MCF 10A (cell line): Measurements from ENCODE around the gene CRYBG1. TPM values are rescaled to one million over a fixed set of nuclear protein-coding genes. Genes with fewer than 3 reads are reported as not detected.

Experiments
- BruUV-seq: library from RNA; stranded (reverse); fragments of 400-500 nt; replicated peaks from 2 replicates; lab custom pipeline; 2021; lab: Mats Ljungman, UMichigan
- CTCF ChIA-PET: fragments of 300-600 bp; sonication (Branson Sonifier 250); formaldehyde crosslinking; extraction: SDS; loops from one replicate; lab custom pipeline; 2021; ENCODE audit warnings: antibody characterized with exemption, inconsistent platforms; lab: Yijun Ruan, JAX
- POLR2A ChIA-PET: fragments of 300-600, 350-650 bp; sonication (Branson Sonifier 250); formaldehyde crosslinking; extraction: SDS; loops from one replicate; lab custom pipeline; 2020; ENCODE audit warnings: antibody characterized with exemption, inconsistent platforms; lab: Yijun Ruan, JAX
- DNase-seq: peaks from one replicate; pipeline ENCODE4 v3.0.0-alpha.2; 2018; ENCODE audit not compliant: unreplicated experiment
- H3K27ac Mint-ChIP-seq: one replicate; pipeline ENCODE4 v1.8.0; 2022; ENCODE audit warnings: mild to moderate bottlenecking, low read depth, mixed read lengths; ENCODE audit not compliant: unreplicated experiment
- H3K27me3 Mint-ChIP-seq: one replicate; pipeline ENCODE4 v1.8.0; 2022; ENCODE audit warnings: mixed read lengths; ENCODE audit not compliant: insufficient read depth, unreplicated experiment
- H3K36me3 Mint-ChIP-seq: one replicate; pipeline ENCODE4 v1.8.0; 2022; ENCODE audit warnings: mild to moderate bottlenecking, moderate library complexity, mixed read lengths; ENCODE audit not compliant: insufficient read depth, unreplicated experiment
- H3K4me1 Mint-ChIP-seq: one replicate; pipeline ENCODE4 v1.8.0; 2022; ENCODE audit warnings: mixed read lengths; ENCODE audit not compliant: insufficient read depth, unreplicated experiment
- H3K4me3 Mint-ChIP-seq: one replicate; pipeline ENCODE4 v1.8.0; 2022; ENCODE audit warnings: mild to moderate bottlenecking, moderate library complexity, mixed read lengths; ENCODE audit not compliant: unreplicated experiment
- H3K9me3 Mint-ChIP-seq: one replicate; pipeline ENCODE4 v1.8.0; 2022; ENCODE audit warnings: mixed read lengths; ENCODE audit not compliant: unreplicated experiment
- intact Hi-C: fragments of 100-400 bp; cut with micrococcal nuclease; formaldehyde crosslinking; loops from 2 replicates; pipeline ENCODE4 v1.14.1; 2022
- total RNA-seq: library from RNA; stranded (reverse); gene quantifications from 2 replicates; pipeline ENCODE4 v1.2.3, GENCODE V29; 2022
- TF ChIP-seq, protein P1 (sequence below): fragments of 200-600 bp; IDR thresholded peaks from one replicate; pipeline ENCODE4 v1.8.0; 2022; ENCODE audit warnings: antibody characterized with exemption, mild to moderate bottlenecking; ENCODE audit not compliant: unreplicated experiment

Gene CRYBG1
- total RNA-seq, 1 experiment from 2014 or later = 45.3 TPM

DNA sequence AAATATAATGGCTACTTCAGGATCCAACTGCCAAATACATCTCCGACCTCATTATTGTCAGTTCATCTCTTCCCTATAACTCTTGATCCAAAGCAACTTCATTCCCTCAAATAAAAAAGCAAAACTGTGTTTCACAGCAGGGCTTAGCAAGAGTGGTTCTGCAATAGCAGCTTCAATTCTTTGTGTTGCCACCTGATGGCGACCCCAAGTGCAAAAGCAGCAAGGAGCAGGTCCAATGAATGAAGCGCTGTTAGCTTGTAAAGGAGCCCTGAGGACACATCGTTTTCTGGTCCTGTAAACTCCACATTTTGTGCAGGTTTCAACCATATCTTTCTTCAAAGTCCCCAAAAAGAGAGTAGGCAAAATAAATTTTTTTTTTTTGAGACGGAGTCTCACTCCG lies 249.2 kb downstream of the CRYBG1 start:
- DNase-seq = peak; percentile 27
- H3K9me3 Mint-ChIP-seq = no peaks in the 10 kb centered on the region
- no peaks in the 10 kb centered on the region for H3K27me3 Mint-ChIP-seq
- no peak overlapping the region for H3K4me3 Mint-ChIP-seq
- H3K36me3 Mint-ChIP-seq = no peaks in the 10 kb centered on the region
- TF ChIP-seq, protein P1, sequence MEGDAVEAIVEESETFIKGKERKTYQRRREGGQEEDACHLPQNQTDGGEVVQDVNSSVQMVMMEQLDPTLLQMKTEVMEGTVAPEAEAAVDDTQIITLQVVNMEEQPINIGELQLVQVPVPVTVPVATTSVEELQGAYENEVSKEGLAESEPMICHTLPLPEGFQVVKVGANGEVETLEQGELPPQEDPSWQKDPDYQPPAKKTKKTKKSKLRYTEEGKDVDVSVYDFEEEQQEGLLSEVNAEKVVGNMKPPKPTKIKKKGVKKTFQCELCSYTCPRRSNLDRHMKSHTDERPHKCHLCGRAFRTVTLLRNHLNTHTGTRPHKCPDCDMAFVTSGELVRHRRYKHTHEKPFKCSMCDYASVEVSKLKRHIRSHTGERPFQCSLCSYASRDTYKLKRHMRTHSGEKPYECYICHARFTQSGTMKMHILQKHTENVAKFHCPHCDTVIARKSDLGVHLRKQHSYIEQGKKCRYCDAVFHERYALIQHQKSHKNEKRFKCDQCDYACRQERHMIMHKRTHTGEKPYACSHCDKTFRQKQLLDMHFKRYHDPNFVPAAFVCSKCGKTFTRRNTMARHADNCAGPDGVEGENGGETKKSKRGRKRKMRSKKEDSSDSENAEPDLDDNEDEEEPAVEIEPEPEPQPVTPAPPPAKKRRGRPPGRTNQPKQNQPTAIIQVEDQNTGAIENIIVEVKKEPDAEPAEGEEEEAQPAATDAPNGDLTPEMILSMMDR = peak; percentile 14
- CTCF ChIA-PET = interaction anchor here (0.7 to 3.1 kb wide), 4 partner anchors 8 to 370 kb away, joined by 3 to 12 read pairs (median 8); no protein-coding TSS in a partner anchor
- intact Hi-C loops = no loop called here
- BruUV-seq = no TSS peak
- H3K4me1 Mint-ChIP-seq = no peaks in the 10 kb centered on the region
- no peak overlapping the region for H3K27ac Mint-ChIP-seq
- POLR2A ChIA-PET = interaction anchor here (1.3 kb wide), 1 partner anchor 81 kb away, joined by 3 read pairs; no protein-coding TSS in a partner anchor

DNA sequence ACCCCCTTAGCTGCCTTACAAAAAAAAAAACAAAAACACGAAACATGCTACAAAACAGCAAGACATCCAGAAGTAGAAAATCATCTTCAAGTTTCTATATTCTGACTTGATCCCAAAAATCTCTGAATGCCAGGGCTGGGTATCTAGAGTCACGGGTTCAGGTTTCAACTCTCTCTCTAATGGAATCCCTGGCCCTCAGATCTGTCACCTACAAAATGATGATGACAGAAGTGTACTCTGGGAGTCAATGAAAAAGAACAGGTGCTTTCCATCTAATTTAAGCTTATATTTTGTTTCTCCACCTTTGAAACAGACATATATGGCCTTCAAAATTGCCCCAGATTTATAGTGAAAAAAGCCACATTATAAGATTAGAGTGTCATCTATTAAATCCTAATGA lies 250.5 kb downstream of the CRYBG1 start:
- no peaks in the 10 kb centered on the region for H3K4me1 Mint-ChIP-seq
- CTCF ChIA-PET = interaction anchor here (0.6 to 3.1 kb wide), 4 partner anchors 56 to 368 kb away, joined by 3 to 12 read pairs (median 4); no protein-coding TSS in a partner anchor
- intact Hi-C loops = no loop called here
- POLR2A ChIA-PET = no interaction called here
- no peak overlapping the region for H3K27ac Mint-ChIP-seq
- H3K4me3 Mint-ChIP-seq = no peak overlapping the region
- TF ChIP-seq, protein P1 = no peak
- H3K9me3 Mint-ChIP-seq = no peaks in the 10 kb centered on the region
- no peak for DNase-seq
- H3K27me3 Mint-ChIP-seq = no peaks in the 10 kb centered on the region
- H3K36me3 Mint-ChIP-seq = no peaks in the 10 kb centered on the region
- no TSS peak for BruUV-seq

DNA sequence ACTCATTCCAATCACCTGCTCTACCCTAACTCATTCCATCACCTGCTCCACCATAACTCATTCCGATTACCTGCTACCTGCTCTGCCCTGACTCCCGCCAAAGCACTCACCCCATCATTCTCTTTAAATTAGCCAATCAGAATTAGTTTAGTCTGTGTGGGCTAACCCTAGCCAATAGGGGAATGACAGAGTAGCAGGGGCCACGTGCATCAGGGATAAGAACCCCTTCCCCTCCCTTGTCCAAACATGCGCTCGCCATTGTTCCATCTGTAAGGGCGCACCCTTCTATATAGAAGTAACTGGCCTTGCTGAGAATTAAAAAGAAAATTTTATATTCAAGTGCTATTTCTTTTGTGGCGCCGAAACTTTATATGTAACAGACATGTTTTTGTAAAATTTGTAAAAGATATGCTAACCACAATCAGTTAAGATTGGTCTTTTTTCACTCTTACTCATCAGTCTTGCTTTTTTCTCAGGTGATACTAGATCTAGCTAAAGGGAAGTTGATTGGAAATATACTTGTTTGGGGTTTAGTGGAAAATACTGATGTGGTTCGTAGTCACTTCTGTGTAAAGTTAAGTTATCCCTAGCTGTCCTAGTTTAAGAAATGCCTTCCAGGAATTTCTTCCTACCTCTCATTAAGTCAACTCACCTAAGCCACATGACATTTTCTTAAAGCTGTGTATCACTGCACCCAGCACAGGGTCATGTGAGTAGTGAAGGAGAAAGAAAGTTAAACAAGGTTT lies 252.3 kb downstream of the CRYBG1 start:
- H3K9me3 Mint-ChIP-seq = no peaks in the 10 kb centered on the region
- no peaks in the 10 kb centered on the region for H3K36me3 Mint-ChIP-seq
- TF ChIP-seq, protein P1 = no peak
- no peak for DNase-seq
- ChIA-PET POLR2A (interaction anchor here (0.6 kb wide), 1 partner anchor 135 kb away, joined by 3 read pairs; no protein-coding TSS in a partner anchor), CTCF (interaction anchor here (0.5 to 3.1 kb wide), 4 partner anchors 44 to 367 kb away, joined by 3 to 12 read pairs (median 4); no protein-coding TSS in a partner anchor)
- BruUV-seq = no TSS peak
- H3K4me1 Mint-ChIP-seq = no peaks in the 10 kb centered on the region
- no peak overlapping the region for H3K4me3 Mint-ChIP-seq
- no peak overlapping the region for H3K27ac Mint-ChIP-seq
- intact Hi-C loops = no loop called here
- H3K27me3 Mint-ChIP-seq = no peaks in the 10 kb centered on the region

DNA sequence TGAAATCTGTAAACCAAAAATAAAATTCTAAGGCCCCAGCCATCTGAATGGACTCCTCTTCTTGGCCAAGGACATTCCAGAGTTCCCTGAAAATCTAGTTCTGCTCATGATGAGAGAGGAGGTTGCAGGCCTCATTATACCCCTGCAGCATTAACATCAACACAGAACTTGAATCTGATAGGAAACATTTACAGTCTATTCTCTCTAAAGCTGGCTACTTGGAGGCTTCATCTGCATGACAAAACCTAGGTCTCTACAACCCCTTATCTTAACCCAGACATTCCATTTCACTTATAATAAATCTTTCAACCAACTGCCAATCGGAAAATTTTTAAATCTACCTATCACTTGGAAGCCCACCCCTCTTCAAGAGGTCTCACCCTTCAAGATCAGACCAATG lies 253.1 kb downstream of the CRYBG1 start:
- ChIA-PET CTCF (interaction anchor here (0.5 to 1.0 kb wide), 4 partner anchors 45 to 197 kb away, joined by 3 to 4 read pairs (median 3); no protein-coding TSS in a partner anchor), POLR2A (interaction anchor here (0.6 kb wide), 1 partner anchor 134 kb away, joined by 3 read pairs; no protein-coding TSS in a partner anchor)
- no peak for DNase-seq
- Mint-ChIP-seq H3K27me3 (no peaks in the 10 kb centered on the region), H3K27ac (no peak overlapping the region), H3K9me3 (no peaks in the 10 kb centered on the region), H3K36me3 (no peaks in the 10 kb centered on the region), H3K4me1 (no peaks in the 10 kb centered on the region), H3K4me3 (no peak overlapping the region)
- intact Hi-C loops = no loop called here
- no TSS peak for BruUV-seq
- TF ChIP-seq, protein P1 = no peak
